Epithelial cell of alveolus of lung (primary cell): ENCODE data around the gene KIF25. TPM values are rescaled to one million over a fixed set of nuclear protein-coding genes. Genes with fewer than 3 reads are reported as not detected.

Experiments
- total RNA-seq: library from RNA; depleted of rRNA; stranded (reverse); fragments of >200 nt; gene quantifications from 2 replicates; pipeline ENCODE4 v1.2.1, GENCODE V29; 2015

KIF25 gene, protein sequence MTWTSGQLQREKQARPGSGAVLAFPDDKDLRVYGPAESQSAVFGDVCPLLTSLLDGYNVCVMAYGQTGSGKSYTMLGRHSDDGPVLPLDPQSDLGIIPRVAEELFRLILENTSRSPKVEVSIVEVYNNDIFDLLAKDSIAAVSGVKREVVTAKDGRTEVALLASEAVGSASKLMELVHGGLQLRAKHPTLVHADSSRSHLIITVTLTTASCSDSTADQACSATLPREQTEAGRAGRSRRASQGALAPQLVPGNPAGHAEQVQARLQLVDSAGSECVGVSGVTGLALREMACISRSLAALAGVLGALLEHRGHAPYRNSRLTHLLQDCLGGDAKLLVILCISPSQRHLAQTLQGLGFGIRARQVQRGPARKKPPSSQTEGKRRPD
- 0.56 TPM in 1 of 2 replicates, not detected in the other for total RNA-seq

DNA sequence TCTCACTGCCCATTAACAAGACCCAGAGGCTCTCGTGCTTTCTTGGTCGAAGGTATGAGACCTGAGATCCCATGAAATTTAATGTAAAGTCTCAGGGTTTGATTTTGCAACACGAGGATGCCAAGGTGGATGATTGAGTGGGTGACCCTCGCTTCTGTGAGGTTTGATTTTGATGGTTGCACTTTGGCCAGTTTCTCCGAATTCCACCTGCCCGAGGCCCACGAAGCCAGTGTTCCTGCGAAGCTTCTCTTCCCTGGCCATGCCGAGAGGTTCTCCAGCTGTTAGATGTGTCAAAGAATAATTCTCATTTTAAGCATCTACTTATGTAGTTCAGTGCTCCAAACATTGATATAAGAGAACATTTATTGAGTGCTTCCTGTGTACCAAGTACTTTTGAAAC lies at the start of gene KIF25:
Gene KIF25, plus strand, starts transcription at position 30 of the 400 bp plus-strand sequence. CDS start 31,915 bp downstream, outside the sequence.

DNA sequence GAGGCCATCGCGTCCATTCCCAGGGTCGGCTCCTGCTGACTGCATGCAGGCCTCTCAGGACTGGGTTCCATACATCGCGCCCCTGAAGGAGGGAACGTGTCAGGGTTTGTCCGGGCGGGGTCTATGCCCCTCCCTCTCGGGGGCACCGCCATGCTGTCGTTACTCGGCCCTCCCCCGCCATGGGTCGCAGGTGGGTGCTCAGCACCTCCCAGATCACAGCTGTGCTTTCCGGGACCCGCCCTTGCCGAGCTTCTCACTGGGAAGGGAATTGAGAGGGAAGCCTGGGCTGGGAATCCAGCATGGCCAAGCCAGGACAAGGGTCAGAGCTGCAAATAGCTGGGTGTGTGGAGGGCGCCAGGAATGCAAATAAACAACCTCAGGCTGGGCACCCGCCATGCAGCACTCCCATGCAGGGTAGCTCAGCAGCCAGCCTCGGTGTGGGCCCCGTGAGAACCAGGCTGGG lies 81.5 kb downstream of the KIF25 start, which contains the start of gene FRMD1:
Gene FRMD1, minus strand, starts transcription at position 270 of the 463 bp plus-strand sequence. Its CDS starts 118 bp downstream, at position 152.

Other genes with a start within 250 kb of the KIF25 start
- gene AFDN, start 170.8 kb upstream of the KIF25 start, total RNA-seq: 21.7 and 32.8 TPM in 2 replicates
- gene FRMD1, start 81.5 kb downstream of the KIF25 start, total RNA-seq: not detected in 2 replicates